Measurements from ENCODE around the gene LIPG.

LIPG gene

DNA sequence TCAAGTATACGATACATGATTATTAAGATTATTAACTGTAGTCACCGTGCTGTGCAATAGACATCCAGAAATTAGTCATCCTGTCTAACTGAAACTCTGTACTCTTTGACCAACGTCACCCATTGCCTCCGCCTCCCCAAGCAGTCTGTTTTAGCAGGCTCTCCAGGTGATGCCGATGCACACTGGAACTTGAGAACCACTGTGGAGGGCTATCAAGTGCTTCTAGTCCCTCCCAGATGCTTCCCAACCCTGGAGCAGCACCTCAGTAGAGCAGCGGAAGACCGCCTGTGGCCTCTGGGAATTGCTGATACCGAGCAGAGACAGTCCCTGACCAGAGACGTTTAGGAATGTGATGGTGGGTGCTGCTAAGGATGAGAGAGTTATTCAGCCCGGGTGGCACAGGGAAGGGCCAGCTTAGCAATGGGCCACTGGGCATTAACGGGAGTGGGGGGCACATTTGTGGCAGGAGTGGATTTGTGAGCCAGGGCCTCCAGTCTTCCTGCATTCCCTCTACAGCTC, 50.7 kb downstream of the LIPG start:
- Histone ChIP-seq H3F3A (ENCODE audit: insufficient read depth) (no peaks in the 10 kb centered on the region), H3K9me2 (replicated peaks; ENCODE audit: insufficient read depth, low read length) (no peaks in the 10 kb centered on the region), H3K36me3 (ENCODE audit: low read length) (no peaks in the 10 kb centered on the region), H3K9me3 (ENCODE audit: insufficient read depth, low read length) (no peaks in the 10 kb centered on the region), H3K27ac (ENCODE audit: low read depth, low read length) (no peak overlapping the region), H3K79me2 (ENCODE audit: insufficient read depth, low read length) (no peaks in the 10 kb centered on the region), H3K9ac (ENCODE audit: low read length) (no peak overlapping the region), H3K27me3 (ENCODE audit: low read length) (no peaks in the 10 kb centered on the region), H3K4me2 (ENCODE audit: low read depth, low read length, poor library complexity, severe bottlenecking) (no peak overlapping the region), H4K20me1 (ENCODE audit: low read depth, low read length) (no peaks in the 10 kb centered on the region), H2AFZ (ENCODE audit: low read depth, low read length, severe bottlenecking) (no peak overlapping the region), H3K4me3 (ENCODE audit: insufficient read depth, low read length, poor library complexity, severe bottlenecking) (no peak overlapping the region)
- TF ChIP-seq EZH2phosphoT487 (conservative IDR thresholded peaks at IDR 0.05; ENCODE audit: low read length) (no peak), CTCF (IDR thresholded peaks at IDR 0.05; ENCODE audit: insufficient read depth, low read length, poor library complexity, severe bottlenecking) (no peak)

- no peak overlapping the region for H2AFZ ChIP-seq (ENCODE audit: low read depth, low read length, severe bottlenecking)
- no peak overlapping the region for H3K4me3 ChIP-seq (ENCODE audit: insufficient read depth, low read length, poor library complexity, severe bottlenecking)
- H4K20me1 ChIP-seq (ENCODE audit: low read depth, low read length) = no peaks in the 10 kb centered on the region
- no peaks in the 10 kb centered on the region for H3K79me2 ChIP-seq (ENCODE audit: insufficient read depth, low read length)
- no peak overlapping the region for H3K27ac ChIP-seq (ENCODE audit: low read depth, low read length)
- no peak overlapping the region for H3K9ac ChIP-seq (ENCODE audit: low read length)
- H3F3A ChIP-seq (ENCODE audit: insufficient read depth) = no peaks in the 10 kb centered on the region
- H3K9me2 ChIP-seq (replicated peaks; ENCODE audit: insufficient read depth, low read length) = no peaks in the 10 kb centered on the region
- no peaks in the 10 kb centered on the region for H3K27me3 ChIP-seq (ENCODE audit: low read length)
- no peaks in the 10 kb centered on the region for H3K9me3 ChIP-seq (ENCODE audit: insufficient read depth, low read length)
- H3K36me3 ChIP-seq (ENCODE audit: low read length) = no peaks in the 10 kb centered on the region
- H3K4me2 ChIP-seq (ENCODE audit: low read depth, low read length, poor library complexity, severe bottlenecking) = no peak overlapping the region
- TF ChIP-seq CTCF (IDR thresholded peaks at IDR 0.05; ENCODE audit: insufficient read depth, low read length, poor library complexity, severe bottlenecking) (no peak), EZH2phosphoT487 (conservative IDR thresholded peaks at IDR 0.05; ENCODE audit: low read length) (no peak)
Measured at GRCh38 chr18:49613141-49613640, 51.3 kb downstream of the LIPG start.

- TF ChIP-seq CTCF (IDR thresholded peaks at IDR 0.05; ENCODE audit: insufficient read depth, low read length, poor library complexity, severe bottlenecking) = no peak
- TF ChIP-seq EZH2phosphoT487 (conservative IDR thresholded peaks at IDR 0.05; ENCODE audit: low read length) = no peak
- Histone ChIP-seq H3K27me3 (ENCODE audit: low read length) (no peaks in the 10 kb centered on the region), H3K4me3 (ENCODE audit: insufficient read depth, low read length, poor library complexity, severe bottlenecking) (no peak overlapping the region), H3K4me2 (ENCODE audit: low read depth, low read length, poor library complexity, severe bottlenecking) (no peak overlapping the region), H3K27ac (ENCODE audit: low read depth, low read length) (no peak overlapping the region), H3K9me2 (replicated peaks; ENCODE audit: insufficient read depth, low read length) (no peaks in the 10 kb centered on the region), H3F3A (ENCODE audit: insufficient read depth) (no peaks in the 10 kb centered on the region), H4K20me1 (ENCODE audit: low read depth, low read length) (no peaks in the 10 kb centered on the region), H3K79me2 (ENCODE audit: insufficient read depth, low read length) (no peaks in the 10 kb centered on the region), H3K36me3 (ENCODE audit: low read length) (no peaks in the 10 kb centered on the region), H2AFZ (ENCODE audit: low read depth, low read length, severe bottlenecking) (no peak overlapping the region), H3K9me3 (ENCODE audit: insufficient read depth, low read length) (no peaks in the 10 kb centered on the region), H3K9ac (ENCODE audit: low read length) (no peak overlapping the region)
Measured at GRCh38 chr18:49613641-49614151, 51.8 kb downstream of the LIPG start.
